ENCODE measurements around the gene RAET1G.

The RAET1G gene

DNA sequence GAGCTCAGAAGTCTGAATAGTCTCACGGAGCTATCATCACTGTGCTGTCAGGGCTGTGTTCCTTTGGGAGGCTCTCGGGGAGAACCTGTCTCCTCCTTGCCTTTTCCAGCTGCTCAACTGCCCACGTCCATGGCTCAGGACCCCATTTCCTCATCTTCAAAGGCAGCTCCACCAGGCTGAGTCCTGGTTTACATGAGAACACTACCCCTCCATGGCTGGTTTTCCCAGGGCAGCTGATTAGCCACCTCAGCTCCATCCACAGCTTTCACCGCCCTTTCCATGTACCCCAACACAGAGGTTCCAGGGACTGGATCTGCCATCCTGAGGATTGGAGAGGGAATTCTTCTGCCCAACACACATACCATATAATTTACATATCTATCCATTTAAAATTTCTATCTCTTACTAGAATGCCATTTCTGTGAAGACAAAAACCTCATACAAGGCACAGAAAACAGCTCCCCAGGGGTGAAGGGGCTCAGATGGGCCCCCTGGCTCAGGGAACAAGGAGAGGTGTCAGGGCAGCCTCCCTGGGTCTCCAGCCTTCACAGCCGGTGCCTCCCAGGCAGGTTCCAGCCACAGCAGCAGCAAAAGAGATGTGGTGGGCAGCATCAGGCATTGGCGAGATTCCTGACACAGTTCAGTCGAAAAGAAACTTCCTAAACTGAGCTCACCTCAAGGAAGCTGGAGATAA lies 22.8 kb downstream of the RAET1G start:
- H3K4me3 ChIP-seq (ENCODE audit: low read depth, low read length): no peak overlapping the region
- DNase-seq (ENCODE audit: low read depth): no peak
- TF ChIP-seq, protein P1, sequence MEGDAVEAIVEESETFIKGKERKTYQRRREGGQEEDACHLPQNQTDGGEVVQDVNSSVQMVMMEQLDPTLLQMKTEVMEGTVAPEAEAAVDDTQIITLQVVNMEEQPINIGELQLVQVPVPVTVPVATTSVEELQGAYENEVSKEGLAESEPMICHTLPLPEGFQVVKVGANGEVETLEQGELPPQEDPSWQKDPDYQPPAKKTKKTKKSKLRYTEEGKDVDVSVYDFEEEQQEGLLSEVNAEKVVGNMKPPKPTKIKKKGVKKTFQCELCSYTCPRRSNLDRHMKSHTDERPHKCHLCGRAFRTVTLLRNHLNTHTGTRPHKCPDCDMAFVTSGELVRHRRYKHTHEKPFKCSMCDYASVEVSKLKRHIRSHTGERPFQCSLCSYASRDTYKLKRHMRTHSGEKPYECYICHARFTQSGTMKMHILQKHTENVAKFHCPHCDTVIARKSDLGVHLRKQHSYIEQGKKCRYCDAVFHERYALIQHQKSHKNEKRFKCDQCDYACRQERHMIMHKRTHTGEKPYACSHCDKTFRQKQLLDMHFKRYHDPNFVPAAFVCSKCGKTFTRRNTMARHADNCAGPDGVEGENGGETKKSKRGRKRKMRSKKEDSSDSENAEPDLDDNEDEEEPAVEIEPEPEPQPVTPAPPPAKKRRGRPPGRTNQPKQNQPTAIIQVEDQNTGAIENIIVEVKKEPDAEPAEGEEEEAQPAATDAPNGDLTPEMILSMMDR (conservative IDR thresholded peaks at IDR 0.05; ENCODE audit: low read depth, low read length): no peak

DNA sequence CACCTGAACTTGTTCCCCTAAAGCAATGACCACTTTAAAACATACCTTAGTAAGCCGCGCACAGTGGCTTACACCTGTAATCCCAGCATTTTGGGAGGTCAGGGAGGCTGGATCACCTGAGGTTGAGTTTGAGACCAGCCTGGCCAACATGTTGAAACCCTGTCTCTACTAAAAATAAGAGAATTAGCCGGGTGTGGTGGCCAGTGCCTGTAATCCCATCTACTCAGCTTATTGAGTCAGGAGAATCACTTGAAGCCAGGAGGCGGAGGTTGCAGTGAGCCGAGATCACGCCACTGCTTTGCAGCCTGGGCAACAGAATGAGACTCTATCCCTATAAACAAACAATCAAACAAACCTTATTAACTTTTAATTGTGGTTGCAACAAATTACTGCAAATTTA lies 23.4 kb downstream of the RAET1G start:
- no peak overlapping the region for H3K4me3 ChIP-seq (ENCODE audit: low read depth, low read length)
- no peak for DNase-seq (ENCODE audit: low read depth)
- TF ChIP-seq, protein P1 (conservative IDR thresholded peaks at IDR 0.05; ENCODE audit: low read depth, low read length): no peak

DNA sequence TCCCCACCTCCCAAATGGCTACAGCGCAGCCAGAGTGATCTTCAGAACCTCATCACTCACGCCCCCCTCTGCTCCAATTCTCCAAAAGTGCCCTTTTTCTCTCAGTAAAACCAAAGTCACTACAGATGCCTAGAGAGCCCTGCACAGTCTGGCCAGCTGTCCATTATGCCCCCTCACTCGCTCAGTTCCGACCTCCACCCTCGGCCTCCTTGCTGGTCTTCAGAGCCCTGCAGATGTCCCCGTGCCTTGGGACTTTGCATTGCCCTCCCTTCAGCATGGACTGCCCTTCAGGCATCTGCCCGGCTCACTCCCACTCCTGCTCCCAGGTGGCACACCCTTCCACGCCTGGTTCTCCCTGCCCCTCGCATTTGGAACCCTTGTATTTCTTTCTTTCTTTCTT lies 24.0 kb downstream of the RAET1G start:
- H3K4me3 ChIP-seq (ENCODE audit: low read depth, low read length): no peak overlapping the region
- TF ChIP-seq, protein P1 (conservative IDR thresholded peaks at IDR 0.05; ENCODE audit: low read depth, low read length): no peak
- no peak for DNase-seq (ENCODE audit: low read depth)

DNA sequence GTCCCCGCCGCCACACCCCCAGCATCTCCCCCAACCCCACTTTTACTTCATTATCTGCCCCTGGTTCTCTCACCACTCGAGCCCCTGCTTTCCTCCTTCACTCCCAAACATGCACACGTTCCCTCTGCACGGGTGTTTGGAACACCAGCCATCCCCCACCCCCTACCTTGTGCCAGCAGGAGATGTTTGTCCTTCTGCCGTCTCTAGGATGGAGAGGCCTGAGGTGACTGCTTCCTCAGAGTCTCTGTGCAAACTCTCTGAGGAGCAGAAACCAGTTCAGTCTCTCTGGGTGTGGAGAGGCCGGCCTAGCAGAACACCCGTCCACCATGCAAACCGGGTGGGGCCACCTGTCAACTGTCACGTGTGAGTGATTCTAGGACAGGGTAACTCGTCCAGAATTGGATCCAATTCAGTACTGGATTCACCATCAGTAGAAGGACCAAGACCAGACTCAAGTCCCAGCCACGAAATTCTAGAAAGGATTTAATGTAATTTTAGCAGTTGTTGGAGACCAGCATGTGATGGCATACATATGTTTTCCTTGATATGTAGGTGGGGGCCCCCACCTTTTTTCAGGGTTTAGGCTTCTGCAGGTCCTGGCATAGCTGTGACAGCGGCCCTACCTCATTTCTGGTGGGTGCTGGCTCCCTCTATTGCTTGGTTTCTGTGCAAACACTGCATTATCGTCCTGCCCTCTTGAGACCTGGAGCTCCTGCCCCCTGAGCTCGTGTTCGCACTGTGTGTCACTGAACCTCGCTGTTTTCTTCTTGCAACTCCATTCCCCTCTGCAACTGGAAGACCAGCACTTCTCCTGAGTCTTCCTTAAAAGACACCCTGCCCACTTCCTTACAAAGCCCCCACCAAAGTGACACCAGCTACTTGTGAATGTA lies 24.8 kb downstream of the RAET1G start, which contains the start of gene RAET1E:
Gene RAET1E (minus strand): TSS at position 259 of the 890 bp plus-strand sequence. CDS start 7,212 bp downstream, outside the sequence.
- TF ChIP-seq, protein P1 (conservative IDR thresholded peaks at IDR 0.05; ENCODE audit: low read depth, low read length): peak; percentile 20
- no peak within 1 kb of the TSS for H3K4me3 ChIP-seq (ENCODE audit: low read depth, low read length)
- no peak for DNase-seq (ENCODE audit: low read depth)

DNA sequence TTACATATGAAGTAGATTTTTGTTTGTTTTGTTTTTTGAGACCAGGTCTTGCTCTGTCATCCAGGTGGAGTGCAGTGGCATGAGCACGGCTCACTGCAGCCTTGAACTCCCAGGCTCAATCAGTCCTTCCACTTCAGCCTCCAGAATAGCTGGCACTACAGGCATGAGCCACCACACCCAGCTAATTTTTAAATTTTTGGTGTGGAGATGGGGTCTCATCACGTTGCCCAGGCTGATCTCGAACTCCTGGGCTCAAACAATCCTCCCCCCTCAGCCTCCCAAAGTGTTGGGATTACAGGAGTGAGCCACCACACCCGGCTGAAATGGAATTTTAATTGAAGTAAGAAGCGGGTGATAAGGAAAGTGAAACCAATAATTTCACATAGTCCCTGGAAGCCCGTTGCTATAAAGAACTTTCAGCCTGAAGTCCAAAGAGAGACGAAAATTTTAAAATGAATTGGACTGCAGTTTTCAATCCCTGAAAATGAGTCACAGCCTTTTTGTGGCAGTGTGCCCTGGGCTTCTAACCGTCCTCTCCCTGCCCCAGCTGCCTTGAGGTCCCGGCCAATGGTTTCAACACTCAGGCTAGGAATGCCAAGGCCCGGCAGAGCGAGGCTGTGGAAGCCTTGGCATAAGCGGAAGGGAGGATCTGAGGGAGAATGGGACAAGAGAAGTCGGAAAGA lies 25.8 kb downstream of the RAET1G start:
- TF ChIP-seq, protein P1 (conservative IDR thresholded peaks at IDR 0.05; ENCODE audit: low read depth, low read length): no peak
- H3K4me3 ChIP-seq (ENCODE audit: low read depth, low read length): no peak overlapping the region
- DNase-seq (ENCODE audit: low read depth): peak; percentile 78

DNA sequence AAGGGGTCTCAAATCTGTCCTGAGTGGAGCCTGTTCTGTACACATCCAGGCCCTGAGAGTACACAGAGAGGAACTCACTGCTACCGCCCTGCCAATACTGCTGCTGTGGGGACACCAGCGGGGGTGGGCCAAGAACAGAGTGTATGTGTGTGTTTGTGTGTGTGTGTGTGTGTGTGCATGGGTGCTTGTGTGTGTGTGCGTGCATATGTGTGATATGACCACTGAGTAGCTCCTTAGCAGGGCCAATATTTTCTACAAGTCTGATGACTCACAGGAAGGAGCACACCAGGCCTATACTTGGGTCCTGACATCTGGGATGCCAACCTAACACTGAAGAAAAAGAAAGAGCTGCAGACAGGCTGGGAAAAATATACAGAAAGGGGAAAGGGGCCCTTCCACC lies 26.4 kb downstream of the RAET1G start:
- TF ChIP-seq, protein P1 (conservative IDR thresholded peaks at IDR 0.05; ENCODE audit: low read depth, low read length): no peak
- no peak overlapping the region for H3K4me3 ChIP-seq (ENCODE audit: low read depth, low read length)

More for the DNA sequence above, 26.4 kb downstream of the RAET1G start:
- DNase-seq (ENCODE audit: low read depth): peak; percentile 54
